H7 (cell line): ENCODE results near the gene SERP2. TPM values are rescaled to one million over a fixed set of nuclear protein-coding genes. Genes with fewer than 3 reads are reported as not detected.

Experiments used
- DNase-seq: peaks from one replicate; pipeline ENCODE4 v3.0.0; 2012
- H3K27me3 ChIP-seq: 2 replicates; pipeline ENCODE4 v1.6.0; 2011; ENCODE audit warnings: mild to moderate bottlenecking, low read length; ENCODE audit not compliant: control insufficient read depth, insufficient read depth
- H3K36me3 ChIP-seq: replicated peaks from 2 replicates; pipeline ENCODE4 v1.5.1; 2011; ENCODE audit warnings: low read length; ENCODE audit not compliant: control insufficient read depth, insufficient read depth
- H3K4me3 ChIP-seq: 2 replicates; pipeline ENCODE4 v1.5.1; 2011; ENCODE audit warnings: low read depth, mild to moderate bottlenecking, control low read depth, low read length, moderate library complexity; ENCODE audit not compliant: insufficient read depth
- total RNA-seq: library from RNA; depleted of rRNA; stranded (reverse); fragments of >200 nt; shearing (Covaris generic); gene quantifications from 2 replicates; pipeline ENCODE4 v1.2.3, GENCODE V29; 2014

SERP2 gene
- total RNA-seq, 1 experiment from 2014 or later = 0.17 TPM

- no peaks in the 10 kb centered on the region for H3K36me3 ChIP-seq
- peaks cover 3% of the 10 kb centered on the region for H3K27me3 ChIP-seq
- peak; percentile 69 for DNase-seq
- H3K4me3 ChIP-seq = no peak overlapping the region
These were observed 47.0 kb downstream of the SERP2 start for GRCh38 chr13:44420376-44421220.

GRCh38 chr13:44421853-44422525 lies 48.4 kb downstream of the SERP2 start:
- Histone ChIP-seq H3K27me3 (peaks cover 3% of the 10 kb centered on the region; the same call in 1 of the 2 replicates), H3K36me3 (no peaks in the 10 kb centered on the region), H3K4me3 (no peak overlapping the region)
- no peak for DNase-seq

GRCh38 chr13:44422755-44423643 lies 49.4 kb downstream of the SERP2 start:
- H3K36me3 ChIP-seq = no peaks in the 10 kb centered on the region
- H3K27me3 ChIP-seq = peaks cover 3% of the 10 kb centered on the region; the same call in 1 of the 2 replicates
- no peak overlapping the region for H3K4me3 ChIP-seq
- peak; percentile 26 for DNase-seq

GRCh38 chr13:44423824-44424223 lies 50.2 kb downstream of the SERP2 start:
- DNase-seq = peak; percentile 14
- H3K36me3 ChIP-seq = no peaks in the 10 kb centered on the region
- H3K4me3 ChIP-seq = no peak overlapping the region
- peaks cover 3% of the 10 kb centered on the region; the same call in 1 of the 2 replicates for H3K27me3 ChIP-seq

DNA sequence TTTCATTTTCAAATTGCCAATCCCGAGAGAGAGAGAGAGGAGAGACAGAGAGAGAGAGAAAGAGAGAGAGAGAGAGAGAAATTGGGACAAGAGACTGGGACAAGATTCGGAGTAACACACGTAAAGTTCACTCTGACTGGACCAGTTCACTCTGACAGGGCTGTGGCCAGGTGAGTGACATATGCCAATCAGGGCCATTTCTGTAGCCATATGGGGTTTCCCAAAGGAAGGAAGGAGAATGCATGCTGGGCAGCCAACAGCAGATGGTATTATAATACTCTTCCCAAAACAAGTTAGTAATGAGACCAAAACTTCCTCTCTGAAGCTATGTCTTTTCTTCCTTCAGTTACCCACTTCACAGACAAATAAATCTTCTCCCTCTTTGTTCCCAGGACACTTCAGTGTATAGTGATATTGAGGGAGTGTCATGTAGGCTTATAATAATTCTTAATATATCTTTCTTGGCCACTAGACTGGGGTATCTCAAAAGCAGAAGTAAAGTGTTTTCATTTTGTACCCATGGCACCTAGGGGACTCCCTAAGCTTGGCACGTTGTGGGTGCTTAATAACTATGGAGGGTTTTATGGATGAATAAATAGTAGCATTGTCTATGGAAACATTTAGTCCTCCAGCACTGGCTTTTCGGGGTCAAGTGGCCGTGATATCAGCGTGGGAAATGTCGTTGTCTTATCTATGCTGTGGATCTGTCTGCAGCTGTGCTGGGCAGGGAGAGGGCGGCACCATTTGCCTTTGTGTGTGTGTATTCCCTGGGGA lies 51.6 kb downstream of the SERP2 start:
- DNase-seq = peak; percentile 5
- H3K36me3 ChIP-seq = no peaks in the 10 kb centered on the region
- peaks cover 3% of the 10 kb centered on the region; the same call in 1 of the 2 replicates for H3K27me3 ChIP-seq
- H3K4me3 ChIP-seq = no peak overlapping the region

GRCh38 chr13:44425815-44426078 lies 52.1 kb downstream of the SERP2 start:
- no peak overlapping the region for H3K4me3 ChIP-seq
- no peaks in the 10 kb centered on the region for H3K36me3 ChIP-seq
- H3K27me3 ChIP-seq = peaks cover 3% of the 10 kb centered on the region; the same call in 1 of the 2 replicates
- no peak for DNase-seq

DNA sequence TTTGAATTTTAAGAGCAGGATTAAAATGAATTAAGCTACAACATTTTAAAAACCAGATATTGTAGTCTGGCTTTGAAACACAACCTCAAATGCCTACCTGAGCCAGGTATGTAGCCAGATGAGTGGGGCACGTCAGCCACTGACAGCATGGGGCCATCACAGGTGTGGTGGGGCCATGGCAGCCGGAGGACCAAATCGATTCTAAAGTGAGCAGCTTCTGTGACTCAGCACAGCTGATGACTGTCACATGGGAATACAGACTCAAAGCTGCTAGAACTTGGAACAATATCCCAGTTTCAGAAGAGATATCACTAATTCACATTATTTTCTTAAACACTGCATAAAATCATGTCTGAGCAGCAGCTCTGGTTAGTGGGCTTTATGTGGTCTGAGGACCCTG lies 52.8 kb downstream of the SERP2 start:
- DNase-seq = no peak
- Histone ChIP-seq H3K36me3 (no peaks in the 10 kb centered on the region), H3K4me3 (no peak overlapping the region), H3K27me3 (peaks cover 3% of the 10 kb centered on the region; the same call in 1 of the 2 replicates)

DNA sequence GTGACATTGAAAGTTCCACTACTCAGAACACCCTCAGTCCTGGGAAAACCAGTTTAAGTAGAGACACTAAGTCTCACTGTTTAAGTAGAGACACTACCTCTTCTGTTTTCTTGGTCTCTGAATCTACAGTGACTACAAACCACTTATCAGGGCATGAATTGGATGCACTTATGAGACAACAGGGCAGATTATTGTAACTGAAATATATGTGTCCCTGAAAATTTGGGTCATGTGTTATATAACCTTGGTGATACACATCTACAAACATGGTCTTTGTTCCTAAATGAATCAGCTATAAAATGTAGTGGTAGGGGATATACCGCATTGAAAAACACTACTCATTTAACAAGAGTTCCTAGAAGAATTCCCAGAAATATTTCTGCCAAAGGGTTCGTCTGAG lies 55.7 kb downstream of the SERP2 start:
- DNase-seq = no peak

GRCh38 chr13:44431150-44431549 lies 57.5 kb downstream of the SERP2 start:
- no peak overlapping the region for H3K4me3 ChIP-seq
- no peak for DNase-seq
- peaks cover 12% of the 10 kb centered on the region for H3K36me3 ChIP-seq
- no peaks in the 10 kb centered on the region for H3K27me3 ChIP-seq

More for the DNA sequence above, 55.7 kb downstream of the SERP2 start:
- H3K27me3 ChIP-seq = no peaks in the 10 kb centered on the region
- H3K4me3 ChIP-seq = no peak overlapping the region
- peaks cover 8% of the 10 kb centered on the region for H3K36me3 ChIP-seq

GRCh38 chr13:44432650-44433049 lies 59.0 kb downstream of the SERP2 start:
- DNase-seq = no peak
- no peaks in the 10 kb centered on the region for H3K27me3 ChIP-seq
- no peak overlapping the region for H3K4me3 ChIP-seq
- H3K36me3 ChIP-seq = peaks cover 12% of the 10 kb centered on the region

GRCh38 chr13:44433863-44434765 lies 60.5 kb downstream of the SERP2 start:
- DNase-seq = no peak
- H3K4me3 ChIP-seq = no peak overlapping the region
- no peaks in the 10 kb centered on the region for H3K27me3 ChIP-seq
- peaks cover 12% of the 10 kb centered on the region for H3K36me3 ChIP-seq

DNA sequence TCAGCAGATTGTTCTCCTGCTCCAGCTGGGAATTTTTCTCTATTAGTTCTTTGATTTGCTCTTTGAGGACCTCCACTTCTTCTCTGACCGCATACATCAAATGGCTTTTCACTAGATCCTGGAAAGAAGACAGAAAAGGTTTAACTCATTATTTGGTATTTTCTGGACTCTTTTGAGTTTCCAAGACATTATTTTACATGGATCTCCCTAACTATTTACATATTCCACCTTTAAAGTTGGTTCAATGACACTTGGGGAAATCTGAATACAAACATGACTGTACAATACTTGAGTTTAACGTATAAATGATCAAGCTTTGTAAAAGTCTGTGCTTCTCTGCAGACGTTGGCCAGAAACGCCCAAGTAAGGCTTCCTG lies 61.1 kb downstream of the SERP2 start:
- peak overlapping the region; percentile 34 for H3K4me3 ChIP-seq
- no peak for DNase-seq
- no peaks in the 10 kb centered on the region for H3K27me3 ChIP-seq
- peaks cover 12% of the 10 kb centered on the region for H3K36me3 ChIP-seq
